Memory B cell (primary cell): ENCODE measurements around the gene KIF26B.

Source experiments
- ATAC-seq: fragments of 150-1000 bp; cut with Tn5 transposase; 2 replicates; pipeline ENCODE4 v1.10.0; 2021; ENCODE audit warnings: low read depth, mild to moderate bottlenecking, moderate library complexity
- DNase-seq, 2 donors: peaks; one replicate each; pipeline ENCODE4 v3.0.0; 2022; ENCODE audit warnings: low spot score in 2 of 2
- H3K27ac Mint-ChIP-seq: one replicate; pipeline ENCODE4 v1.8.0; 2022; ENCODE audit warnings: mild to moderate bottlenecking, moderate library complexity, mixed read lengths
- H3K27me3 Mint-ChIP-seq: one replicate; pipeline ENCODE4 v1.8.0; 2022; ENCODE audit warnings: mixed read lengths
- H3K36me3 Mint-ChIP-seq: one replicate; pipeline ENCODE4 v1.8.0; 2022; ENCODE audit warnings: mild to moderate bottlenecking, mixed read lengths
- H3K4me1 Mint-ChIP-seq: one replicate; pipeline ENCODE4 v1.8.0; 2022; ENCODE audit warnings: mixed read lengths
- H3K4me3 Mint-ChIP-seq: one replicate; pipeline ENCODE4 v1.8.0; 2022; ENCODE audit warnings: mild to moderate bottlenecking, moderate library complexity, mixed read lengths
- H3K9me3 Mint-ChIP-seq: one replicate; pipeline ENCODE4 v1.8.0; 2022; ENCODE audit warnings: mixed read lengths

KIF26B gene

DNA sequence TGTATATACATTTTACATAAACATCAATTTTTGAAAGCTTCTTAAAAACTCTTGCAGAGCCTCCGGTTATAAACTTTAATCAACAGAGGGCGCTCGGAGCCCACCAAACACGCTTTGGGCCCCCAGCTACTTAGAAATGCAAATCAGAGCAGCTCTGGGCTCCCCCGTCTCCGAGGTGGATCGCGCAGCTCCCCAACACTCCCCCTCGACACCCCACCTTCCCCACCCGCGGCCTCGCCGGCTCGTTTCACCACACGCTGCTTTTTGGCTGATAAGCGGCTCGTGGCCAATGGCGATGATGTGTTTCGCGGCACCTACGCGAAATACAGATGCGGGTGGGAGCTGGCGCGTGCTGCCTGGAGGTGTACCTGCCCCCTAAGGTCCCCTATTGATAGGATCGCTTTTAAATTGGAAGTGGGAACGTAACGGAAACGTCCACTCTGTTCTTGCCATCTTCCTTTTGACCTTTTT, 1.7 kb upstream of the KIF26B start:
- Mint-ChIP-seq H3K27me3 (peaks cover 25% of the 10 kb centered on the region), H3K9me3 (no peaks in the 10 kb centered on the region), H3K27ac (no peak overlapping the region), H3K36me3 (no peaks in the 10 kb centered on the region), H3K4me1 (peaks cover 16% of the 10 kb centered on the region), H3K4me3 (peak overlapping the region; percentile 84)
- ATAC-seq, result peak; percentile 42
- peak; percentile 69 to 70 for DNase-seq

DNA sequence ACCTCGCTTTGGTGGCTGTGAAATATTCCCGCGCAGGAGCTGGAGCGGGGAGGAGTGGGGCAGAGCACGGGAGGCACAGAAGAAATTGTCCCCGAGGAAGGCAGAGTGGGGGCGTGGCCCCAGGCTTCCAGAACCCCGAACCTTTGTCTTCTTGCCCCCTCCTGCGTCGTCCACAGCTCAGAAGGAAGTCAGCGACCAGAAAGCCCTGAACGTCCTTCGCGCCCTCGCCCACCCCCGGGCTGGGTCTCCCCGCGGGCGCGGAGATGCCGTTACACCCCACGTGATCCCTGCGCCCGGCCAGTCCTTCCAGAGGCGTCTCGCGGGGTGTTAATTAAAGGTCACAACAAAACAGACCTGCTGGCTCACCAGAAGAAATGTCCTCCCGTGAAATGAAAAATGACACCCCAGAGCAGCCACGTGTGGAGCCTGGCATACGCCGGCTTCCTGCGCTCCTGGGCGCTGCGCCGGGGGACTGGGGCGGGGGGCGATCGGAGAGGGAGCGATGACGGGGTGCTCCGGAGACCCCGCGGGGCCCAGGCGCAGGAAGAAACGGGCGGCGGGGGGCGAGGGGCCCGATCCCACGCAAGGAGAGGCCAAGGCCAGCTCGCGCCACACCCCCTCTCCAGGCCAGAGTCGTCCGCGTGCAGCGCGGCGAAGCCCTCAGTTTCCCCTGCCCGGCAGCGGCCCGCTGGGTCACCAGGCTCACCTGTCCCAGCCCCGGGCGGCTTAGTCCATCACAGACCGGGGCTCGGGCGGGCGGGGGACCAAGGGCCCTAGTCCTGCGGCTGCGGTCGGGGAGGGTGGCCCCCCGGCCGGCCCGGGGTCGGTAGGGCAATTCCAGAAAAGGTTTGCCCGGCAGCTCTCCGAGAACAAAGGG, 995 bp upstream of the KIF26B start:
- H3K27ac Mint-ChIP-seq, result no peak overlapping the region
- no peaks in the 10 kb centered on the region for H3K9me3 Mint-ChIP-seq
- peaks cover 16% of the 10 kb centered on the region for H3K4me1 Mint-ChIP-seq
- H3K36me3 Mint-ChIP-seq, result no peaks in the 10 kb centered on the region
- DNase-seq (peak; percentile 8 to 36), ATAC-seq (no peak)
- H3K4me3 Mint-ChIP-seq, result peak overlapping the region; percentile 84
- H3K27me3 Mint-ChIP-seq, result peaks cover 22% of the 10 kb centered on the region

DNA sequence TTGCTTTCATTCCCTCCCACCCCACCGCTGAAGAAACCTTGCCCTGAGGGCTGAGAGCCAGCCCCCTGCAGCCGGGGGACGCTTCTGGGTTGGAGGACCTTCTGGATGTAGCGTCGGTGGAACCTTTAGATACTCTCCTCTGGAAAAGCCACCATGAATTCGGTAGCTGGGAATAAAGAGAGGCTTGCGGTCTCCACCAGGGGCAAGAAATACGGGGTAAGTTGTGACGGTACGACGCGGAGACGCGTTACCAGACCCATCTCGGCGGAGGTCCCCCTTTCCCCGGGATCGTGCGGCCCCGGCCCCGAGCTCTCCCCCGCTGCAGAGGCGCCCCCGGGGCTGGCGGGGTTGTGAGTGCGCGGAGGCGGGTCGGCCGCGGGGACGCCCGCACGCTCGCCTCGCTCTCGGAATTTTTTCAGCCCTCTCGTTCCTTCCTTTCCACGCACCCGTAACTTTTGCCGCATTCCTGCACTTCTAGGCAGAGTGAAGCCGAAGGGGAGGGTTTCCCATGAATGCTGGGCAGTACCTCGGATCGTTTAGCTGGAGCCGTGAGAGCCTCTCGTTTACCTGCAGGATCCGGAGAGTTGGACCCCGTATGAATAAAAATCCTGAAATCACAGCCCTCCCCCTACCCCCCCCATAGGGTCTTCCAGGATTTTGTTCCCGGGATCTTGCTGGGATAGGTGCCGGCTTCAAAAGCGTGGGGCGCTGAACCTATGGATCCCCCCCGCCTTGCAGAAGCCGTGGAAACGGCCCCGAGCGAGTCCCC, 671 bp downstream of the KIF26B start:
- peak; percentile 5 to 37 for DNase-seq
- Mint-ChIP-seq H3K36me3 (peaks cover 3% of the 10 kb centered on the region), H3K9me3 (peaks cover 5% of the 10 kb centered on the region), H3K4me1 (peaks cover 16% of the 10 kb centered on the region), H3K27me3 (peaks cover 19% of the 10 kb centered on the region), H3K4me3 (peak overlapping the region; percentile 79), H3K27ac (no peak overlapping the region)
- no peak for ATAC-seq

DNA sequence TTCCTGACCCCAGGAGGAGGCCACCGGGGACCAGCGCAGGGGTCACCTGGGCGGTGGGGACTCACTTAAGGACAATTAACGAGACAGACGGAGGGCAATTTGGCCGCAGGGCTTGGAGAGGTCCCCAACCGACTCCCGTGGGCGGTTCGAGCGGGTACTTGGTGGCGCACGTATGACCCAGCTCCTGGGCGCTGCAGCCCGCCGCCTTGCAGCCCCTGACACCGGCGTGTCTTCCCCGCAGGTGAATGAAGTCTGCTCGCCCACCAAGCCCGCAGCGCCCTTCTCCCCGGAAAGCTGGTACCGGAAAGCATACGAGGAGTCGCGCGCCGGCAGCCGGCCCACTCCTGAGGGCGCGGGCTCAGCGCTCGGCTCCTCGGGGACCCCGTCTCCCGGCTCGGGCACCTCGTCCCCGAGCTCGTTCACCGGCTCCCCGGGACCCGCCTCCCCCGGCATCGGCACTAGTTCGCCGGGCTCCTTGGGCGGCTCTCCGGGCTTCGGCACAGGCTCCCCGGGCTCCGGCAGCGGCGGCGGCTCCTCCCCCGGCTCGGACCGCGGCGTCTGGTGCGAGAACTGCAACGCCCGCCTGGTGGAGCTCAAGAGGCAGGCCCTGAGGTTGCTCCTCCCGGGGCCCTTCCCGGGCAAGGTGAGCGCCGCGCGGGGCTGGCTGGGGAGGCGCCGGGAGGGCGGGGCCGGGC, 1.4 kb downstream of the KIF26B start:
- DNase-seq, result peak; percentile 75 to 85
- no peak overlapping the region for H3K27ac Mint-ChIP-seq
- H3K36me3 Mint-ChIP-seq, result peaks cover 3% of the 10 kb centered on the region

DNA sequence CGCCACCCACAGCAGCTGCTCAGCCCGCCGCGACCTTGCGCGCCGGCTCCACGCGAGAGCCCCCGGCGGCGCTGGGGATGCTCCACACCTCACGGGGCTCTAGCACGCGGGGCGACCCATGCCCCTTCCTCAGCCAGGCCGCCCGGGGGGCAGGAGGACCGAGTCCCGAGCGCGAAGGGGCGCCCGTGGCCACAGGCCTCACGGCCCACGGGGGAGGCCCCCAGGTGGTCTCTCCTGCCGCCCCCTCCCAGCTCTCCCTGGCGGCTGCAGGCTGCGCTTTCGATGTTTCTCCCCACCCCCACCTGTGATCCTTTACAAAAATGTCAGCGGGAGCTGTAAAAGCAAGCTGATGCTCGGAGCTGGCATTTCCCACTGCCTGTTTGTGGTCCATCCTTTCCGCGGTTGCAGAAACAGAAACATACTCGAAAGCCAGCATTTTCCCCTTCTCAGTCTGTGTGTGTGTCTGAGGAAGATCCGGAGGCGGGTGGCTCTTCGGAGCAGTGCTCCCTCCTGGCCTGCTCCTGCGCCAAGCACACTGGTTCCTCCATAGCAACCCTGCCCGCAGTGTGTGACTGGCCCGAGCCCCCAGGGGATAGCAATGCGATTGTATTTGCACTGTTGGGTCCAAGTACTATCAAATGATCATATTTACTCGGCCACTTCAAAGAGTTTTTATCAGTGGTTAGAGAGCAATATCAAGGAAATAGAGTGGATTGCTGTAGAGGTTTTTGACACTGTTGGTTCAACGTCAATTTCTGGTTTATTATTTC, 2.1 kb downstream of the KIF26B start:
- H3K27me3 Mint-ChIP-seq, result peaks cover 12% of the 10 kb centered on the region
- H3K27ac Mint-ChIP-seq, result peak overlapping the region; percentile 28

More for the DNA sequence above, 1.4 kb downstream of the KIF26B start:
- peak; percentile 83 for ATAC-seq
- H3K27me3 Mint-ChIP-seq, result peaks cover 17% of the 10 kb centered on the region
- peaks cover 16% of the 10 kb centered on the region for H3K4me1 Mint-ChIP-seq
- H3K4me3 Mint-ChIP-seq, result peak overlapping the region; percentile 79
- H3K9me3 Mint-ChIP-seq, result peaks cover 5% of the 10 kb centered on the region

DNA sequence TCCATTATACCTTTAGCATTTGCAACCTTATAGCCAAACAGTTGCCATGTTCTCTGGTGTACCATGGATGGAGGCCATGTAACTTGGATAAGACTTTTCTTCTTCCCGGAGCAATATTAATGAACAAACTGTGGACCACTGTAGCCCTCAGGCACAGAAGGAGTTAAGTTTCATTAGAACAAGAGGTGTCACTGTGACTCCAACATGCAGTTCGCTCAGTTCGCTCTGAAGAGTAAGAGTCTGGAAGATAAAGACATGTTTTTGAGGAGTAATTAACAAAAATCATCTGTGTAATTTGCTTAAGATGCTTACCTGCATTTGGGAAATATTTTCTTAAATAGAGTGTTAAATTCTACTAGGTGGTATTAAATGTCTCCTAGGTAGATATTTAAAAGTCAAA, 4.1 kb downstream of the KIF26B start:
- Mint-ChIP-seq H3K27me3 (peaks cover 12% of the 10 kb centered on the region), H3K27ac (no peak overlapping the region), H3K36me3 (peaks cover 3% of the 10 kb centered on the region), H3K9me3 (peaks cover 5% of the 10 kb centered on the region), H3K4me1 (peaks cover 9% of the 10 kb centered on the region), H3K4me3 (no peak overlapping the region)
- ATAC-seq, result no peak
- no peak for DNase-seq

More for the DNA sequence above, 2.1 kb downstream of the KIF26B start:
- DNase-seq, result peak in 1 of 2 donors; percentile 14
- Mint-ChIP-seq H3K4me1 (peaks cover 16% of the 10 kb centered on the region), H3K9me3 (peaks cover 5% of the 10 kb centered on the region), H3K36me3 (peaks cover 3% of the 10 kb centered on the region), H3K4me3 (peak overlapping the region; percentile 83)
- no peak for ATAC-seq

DNA sequence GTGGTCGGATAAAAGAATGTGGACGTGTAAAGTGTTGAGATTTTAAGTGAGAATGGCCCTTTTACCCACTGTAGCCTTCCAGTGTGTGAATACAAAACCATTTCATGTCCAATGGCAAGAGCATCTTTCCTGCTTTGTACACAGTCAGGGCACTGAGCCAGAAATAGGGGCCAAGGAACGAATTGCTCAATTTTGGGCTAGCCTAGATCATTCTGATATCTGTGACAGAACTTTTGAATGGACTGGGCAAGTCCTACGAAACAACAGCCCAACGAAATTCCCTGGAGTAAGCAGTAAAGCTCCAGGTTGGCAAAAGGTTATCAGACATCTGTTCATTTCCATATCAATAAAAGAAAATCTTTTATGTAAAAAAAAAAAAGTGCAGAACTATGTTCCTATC, 5.5 kb downstream of the KIF26B start:
- Mint-ChIP-seq H3K36me3 (peaks cover 5% of the 10 kb centered on the region), H3K27me3 (peaks cover 18% of the 10 kb centered on the region), H3K4me3 (no peak overlapping the region), H3K27ac (no peak overlapping the region), H3K9me3 (peaks cover 7% of the 10 kb centered on the region), H3K4me1 (peaks cover 7% of the 10 kb centered on the region)
- ATAC-seq (no peak), DNase-seq (no peak)

DNA sequence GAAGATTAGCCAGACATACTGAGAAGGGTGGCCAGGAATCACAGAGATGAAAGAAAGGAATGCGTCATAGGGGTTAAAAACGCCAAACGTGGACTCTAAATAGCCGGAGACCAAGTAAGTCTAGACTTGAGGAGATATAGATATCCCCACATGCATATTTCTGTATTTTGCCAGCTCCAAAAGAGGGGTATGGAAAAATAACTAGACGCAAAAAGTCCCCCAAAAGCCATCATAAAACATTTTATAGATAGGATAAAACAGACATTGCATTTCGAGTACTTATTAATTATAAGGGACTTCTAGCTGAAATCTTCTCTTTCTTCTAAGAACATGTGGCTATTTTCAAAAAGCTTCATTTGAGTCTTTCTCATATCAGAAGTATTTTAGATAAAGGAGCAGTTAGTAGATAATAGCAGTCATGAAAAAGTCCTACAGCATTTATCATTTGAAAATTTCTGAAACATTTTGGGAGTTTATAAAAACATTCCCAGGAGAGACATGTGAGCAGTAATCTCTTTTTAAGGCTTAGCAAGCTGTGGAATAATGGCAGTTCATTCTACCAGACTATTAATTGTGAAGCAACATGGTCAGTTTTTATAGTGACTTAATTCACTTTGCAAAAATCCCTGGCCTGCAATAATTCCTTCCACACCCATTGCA, 6.1 kb downstream of the KIF26B start:
- no peak for ATAC-seq

DNA sequence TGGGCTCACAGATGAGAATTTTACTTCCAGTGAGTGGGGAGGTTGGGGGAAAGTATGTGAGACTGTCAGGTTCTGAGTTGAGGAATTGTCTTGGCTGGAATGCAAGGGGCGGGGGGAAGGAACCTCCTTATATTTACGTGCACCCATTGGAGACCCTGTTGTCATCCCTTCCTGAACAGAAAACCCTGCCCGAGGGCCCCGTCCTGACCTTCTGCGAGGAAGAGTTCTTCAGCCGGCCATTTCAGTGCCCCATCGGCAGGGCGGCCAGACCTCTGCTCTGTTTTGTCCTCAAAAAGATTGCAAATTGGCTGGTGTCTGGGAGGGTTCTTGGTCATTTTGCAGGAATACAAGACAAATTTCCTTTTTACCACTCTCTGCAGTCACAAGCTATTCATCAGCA, 7.1 kb downstream of the KIF26B start:
- Mint-ChIP-seq H3K4me3 (no peak overlapping the region), H3K27ac (no peak overlapping the region), H3K9me3 (peaks cover 7% of the 10 kb centered on the region), H3K4me1 (peaks cover 6% of the 10 kb centered on the region), H3K27me3 (peaks cover 23% of the 10 kb centered on the region), H3K36me3 (peaks cover 5% of the 10 kb centered on the region)
- DNase-seq (no peak), ATAC-seq (no peak)

More for the DNA sequence above, 6.1 kb downstream of the KIF26B start:
- H3K36me3 Mint-ChIP-seq, result peaks cover 5% of the 10 kb centered on the region
- peaks cover 7% of the 10 kb centered on the region for H3K9me3 Mint-ChIP-seq
- no peak for DNase-seq
- H3K4me1 Mint-ChIP-seq, result peaks cover 5% of the 10 kb centered on the region
- no peak overlapping the region for H3K27ac Mint-ChIP-seq
- no peak overlapping the region for H3K4me3 Mint-ChIP-seq
- peaks cover 21% of the 10 kb centered on the region for H3K27me3 Mint-ChIP-seq

DNA sequence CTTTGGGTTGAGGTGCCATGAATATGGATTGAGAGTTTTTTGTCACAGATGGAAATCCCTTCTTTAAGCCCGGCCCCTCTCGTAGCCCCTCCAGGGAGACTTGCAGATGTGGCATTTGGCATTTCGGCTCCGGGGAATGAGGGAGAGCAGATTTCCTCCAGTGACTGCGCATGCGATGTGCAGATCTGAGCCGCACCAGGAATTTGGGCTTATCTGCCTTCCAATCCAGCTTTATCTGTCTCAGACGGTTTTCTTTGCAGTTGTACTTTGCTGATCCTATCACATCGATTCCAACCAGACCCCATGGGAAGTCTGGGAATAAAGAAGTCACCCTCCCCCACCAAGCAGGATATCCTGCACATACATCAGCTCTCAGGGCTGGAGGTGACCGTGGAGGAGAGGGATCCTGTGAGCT, 11.7 kb downstream of the KIF26B start:
- ATAC-seq (no peak), DNase-seq (no peak)
- Mint-ChIP-seq H3K27ac (no peak overlapping the region), H3K27me3 (peaks cover 26% of the 10 kb centered on the region), H3K9me3 (peaks cover 2% of the 10 kb centered on the region), H3K36me3 (peaks cover 2% of the 10 kb centered on the region), H3K4me1 (peaks cover 2% of the 10 kb centered on the region), H3K4me3 (no peak overlapping the region)

DNA sequence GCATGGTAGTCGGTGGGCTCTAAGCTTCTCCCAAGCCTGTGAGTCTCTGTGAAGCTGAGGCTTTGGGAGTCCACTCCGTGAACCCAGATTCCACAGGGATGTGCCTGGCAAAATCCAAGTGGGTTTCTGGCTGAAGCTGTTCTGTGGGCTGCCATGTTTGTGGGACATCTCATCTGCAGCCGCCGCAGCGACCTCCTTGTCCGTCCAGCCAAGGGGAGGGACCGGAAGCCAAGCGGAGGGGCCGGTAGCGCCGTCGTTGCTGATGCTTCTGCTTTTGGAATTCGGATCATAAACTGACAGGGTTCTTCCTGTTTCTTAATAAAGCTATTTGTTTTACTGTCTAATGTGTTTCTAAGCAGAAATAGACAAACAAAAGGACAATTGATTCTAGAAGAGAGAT, 13.3 kb downstream of the KIF26B start:
- no peak for ATAC-seq
- peaks cover 6% of the 10 kb centered on the region for H3K36me3 Mint-ChIP-seq
- H3K27me3 Mint-ChIP-seq, result peaks cover 32% of the 10 kb centered on the region
- H3K4me1 Mint-ChIP-seq, result peaks cover 2% of the 10 kb centered on the region
- no peak overlapping the region for H3K4me3 Mint-ChIP-seq
- H3K9me3 Mint-ChIP-seq, result peaks cover 5% of the 10 kb centered on the region
- no peak for DNase-seq
- no peak overlapping the region for H3K27ac Mint-ChIP-seq

DNA sequence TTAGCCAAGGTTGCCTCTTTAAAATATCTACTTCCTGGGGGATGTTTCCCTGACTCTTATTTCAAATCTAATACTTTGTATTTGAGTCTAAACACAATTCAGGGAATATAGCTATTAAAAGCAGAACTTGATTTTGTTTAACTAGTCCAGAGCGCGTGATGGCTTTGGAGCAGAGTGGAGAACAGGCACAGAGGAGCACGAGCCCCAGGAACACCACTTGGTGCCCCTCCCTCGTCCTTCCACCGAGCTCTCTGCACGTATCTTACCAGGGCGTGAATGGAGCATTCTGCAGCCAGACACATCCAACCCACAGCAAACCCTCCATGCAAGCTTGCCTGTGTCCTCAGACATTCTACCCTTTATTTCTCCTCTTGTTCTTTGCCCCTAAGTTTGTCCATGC, 14.1 kb downstream of the KIF26B start:
- H3K27ac Mint-ChIP-seq, result no peak overlapping the region
- H3K36me3 Mint-ChIP-seq, result peaks cover 6% of the 10 kb centered on the region
- H3K4me1 Mint-ChIP-seq, result peaks cover 2% of the 10 kb centered on the region
- ATAC-seq (no peak), DNase-seq (no peak)
- peaks cover 32% of the 10 kb centered on the region for H3K27me3 Mint-ChIP-seq
- H3K9me3 Mint-ChIP-seq, result peaks cover 5% of the 10 kb centered on the region
- H3K4me3 Mint-ChIP-seq, result no peak overlapping the region

DNA sequence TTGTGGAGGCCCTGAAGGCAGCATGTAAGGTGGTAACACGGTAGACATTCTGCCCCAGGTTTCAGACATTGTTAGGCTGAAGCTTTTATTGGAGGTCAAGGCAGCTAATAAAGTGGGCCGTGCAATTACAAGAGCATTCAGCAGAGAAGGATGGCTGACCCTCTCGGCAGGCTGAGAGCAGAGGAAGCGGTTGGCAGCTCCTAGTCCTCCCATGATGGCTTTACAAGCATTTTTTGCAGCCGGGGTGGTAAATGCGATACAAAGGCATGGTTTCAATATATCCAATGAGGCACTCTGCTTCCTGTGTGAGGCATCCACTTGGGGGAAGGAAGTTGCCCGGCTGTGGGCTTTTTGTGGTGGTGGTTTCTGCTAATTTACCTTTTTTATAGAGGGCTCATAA, 14.6 kb downstream of the KIF26B start:
- DNase-seq (no peak), ATAC-seq (no peak)
- no peak overlapping the region for H3K27ac Mint-ChIP-seq
- peaks cover 5% of the 10 kb centered on the region for H3K9me3 Mint-ChIP-seq
- no peak overlapping the region for H3K4me3 Mint-ChIP-seq
- peaks cover 6% of the 10 kb centered on the region for H3K36me3 Mint-ChIP-seq
- peaks cover 30% of the 10 kb centered on the region for H3K27me3 Mint-ChIP-seq
- peaks cover 2% of the 10 kb centered on the region for H3K4me1 Mint-ChIP-seq
